Measurements from ENCODE around the gene CBFA2T3. TPM values are rescaled to one million over a fixed set of nuclear protein-coding genes. Genes with fewer than 3 reads are reported as not detected.

Gene CBFA2T3
- total RNA-seq, 1 donor from 2014 or later: 4.6 TPM

GRCh38 chr16:89013692-89014402 lies 36.8 kb upstream of the CBFA2T3 start:
- no peak overlapping the region for H3K4me3 Mint-ChIP-seq
- no peaks in the 10 kb centered on the region for H3K36me3 Mint-ChIP-seq (ENCODE audit: low read depth)
- DNase-seq (ENCODE audit: low read depth, low spot score): no peak
- peaks cover 28% of the 10 kb centered on the region for H3K27me3 Mint-ChIP-seq (ENCODE audit: low read depth)
- H3K27ac Mint-ChIP-seq (ENCODE audit: unreplicated experiment): no peak overlapping the region
- TF ChIP-seq, protein P1, sequence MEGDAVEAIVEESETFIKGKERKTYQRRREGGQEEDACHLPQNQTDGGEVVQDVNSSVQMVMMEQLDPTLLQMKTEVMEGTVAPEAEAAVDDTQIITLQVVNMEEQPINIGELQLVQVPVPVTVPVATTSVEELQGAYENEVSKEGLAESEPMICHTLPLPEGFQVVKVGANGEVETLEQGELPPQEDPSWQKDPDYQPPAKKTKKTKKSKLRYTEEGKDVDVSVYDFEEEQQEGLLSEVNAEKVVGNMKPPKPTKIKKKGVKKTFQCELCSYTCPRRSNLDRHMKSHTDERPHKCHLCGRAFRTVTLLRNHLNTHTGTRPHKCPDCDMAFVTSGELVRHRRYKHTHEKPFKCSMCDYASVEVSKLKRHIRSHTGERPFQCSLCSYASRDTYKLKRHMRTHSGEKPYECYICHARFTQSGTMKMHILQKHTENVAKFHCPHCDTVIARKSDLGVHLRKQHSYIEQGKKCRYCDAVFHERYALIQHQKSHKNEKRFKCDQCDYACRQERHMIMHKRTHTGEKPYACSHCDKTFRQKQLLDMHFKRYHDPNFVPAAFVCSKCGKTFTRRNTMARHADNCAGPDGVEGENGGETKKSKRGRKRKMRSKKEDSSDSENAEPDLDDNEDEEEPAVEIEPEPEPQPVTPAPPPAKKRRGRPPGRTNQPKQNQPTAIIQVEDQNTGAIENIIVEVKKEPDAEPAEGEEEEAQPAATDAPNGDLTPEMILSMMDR (conservative IDR thresholded peaks at IDR 0.05): no peak
- peaks cover 3% of the 10 kb centered on the region for H3K9me3 Mint-ChIP-seq
- H3K4me1 Mint-ChIP-seq: no peaks in the 10 kb centered on the region

DNA sequence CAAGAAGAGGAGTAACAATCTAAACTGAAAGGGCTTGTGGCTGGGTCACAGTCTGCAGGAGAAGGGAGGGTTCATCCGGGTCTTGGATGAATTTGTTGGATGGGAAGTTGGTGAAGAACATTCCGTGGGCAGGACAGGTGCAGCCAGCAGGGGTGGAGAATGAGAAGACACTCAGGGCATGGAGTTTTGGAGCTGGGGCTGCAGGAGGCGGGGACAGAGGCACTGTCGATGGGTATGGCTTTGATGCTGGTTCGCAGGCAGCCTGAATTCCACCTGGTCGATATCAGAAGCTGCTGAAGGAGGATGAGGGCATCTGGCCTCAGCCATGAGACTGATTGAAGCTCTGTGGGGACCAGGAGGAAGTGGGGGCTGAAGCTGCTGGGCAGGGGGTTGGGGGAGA lies 36.1 kb upstream of the CBFA2T3 start:
- peaks cover 3% of the 10 kb centered on the region for H3K9me3 Mint-ChIP-seq
- H3K27me3 Mint-ChIP-seq (ENCODE audit: low read depth): peaks cover 24% of the 10 kb centered on the region
- TF ChIP-seq, protein P1 (conservative IDR thresholded peaks at IDR 0.05): no peak
- no peaks in the 10 kb centered on the region for H3K36me3 Mint-ChIP-seq (ENCODE audit: low read depth)
- DNase-seq (ENCODE audit: low read depth, low spot score): no peak
- no peak overlapping the region for H3K27ac Mint-ChIP-seq (ENCODE audit: unreplicated experiment)
- no peak overlapping the region for H3K4me3 Mint-ChIP-seq
- H3K4me1 Mint-ChIP-seq: no peaks in the 10 kb centered on the region

DNA sequence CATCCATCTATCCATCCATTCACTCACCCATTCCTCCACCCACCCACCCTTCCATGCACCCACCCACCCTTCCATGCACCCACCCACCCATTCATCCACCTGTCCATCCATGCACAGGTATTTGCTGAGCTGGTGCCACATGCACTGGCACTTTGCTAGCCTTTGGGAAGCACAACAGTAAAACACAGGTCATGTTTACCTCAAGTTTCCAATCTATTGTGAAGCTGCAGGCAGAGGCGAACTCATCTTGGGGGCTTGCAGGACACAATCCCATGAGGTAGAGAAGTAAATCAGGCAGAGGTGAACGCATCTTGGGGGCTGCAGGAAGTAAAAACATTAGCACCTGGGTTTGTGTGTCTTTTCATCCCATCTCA lies 35.6 kb upstream of the CBFA2T3 start:
- no peaks in the 10 kb centered on the region for H3K36me3 Mint-ChIP-seq (ENCODE audit: low read depth)
- peaks cover 23% of the 10 kb centered on the region for H3K27me3 Mint-ChIP-seq (ENCODE audit: low read depth)
- H3K4me3 Mint-ChIP-seq: no peak overlapping the region
- TF ChIP-seq, protein P1 (conservative IDR thresholded peaks at IDR 0.05): no peak
- H3K4me1 Mint-ChIP-seq: no peaks in the 10 kb centered on the region
- no peak for DNase-seq (ENCODE audit: low read depth, low spot score)
- peaks cover 3% of the 10 kb centered on the region for H3K9me3 Mint-ChIP-seq
- no peak overlapping the region for H3K27ac Mint-ChIP-seq (ENCODE audit: unreplicated experiment)

- Mint-ChIP-seq H3K4me1 (no peaks in the 10 kb centered on the region), H3K4me3 (no peak overlapping the region), H3K9me3 (peaks cover 3% of the 10 kb centered on the region), H3K27ac (ENCODE audit: unreplicated experiment) (no peak overlapping the region), H3K27me3 (ENCODE audit: low read depth) (peaks cover 28% of the 10 kb centered on the region), H3K36me3 (ENCODE audit: low read depth) (no peaks in the 10 kb centered on the region)
- no peak for DNase-seq (ENCODE audit: low read depth, low spot score)
- TF ChIP-seq, protein P1 (conservative IDR thresholded peaks at IDR 0.05): no peak
Observed at GRCh38 chr16:89011909-89012621, 35.1 kb upstream of the CBFA2T3 start.

- Mint-ChIP-seq H3K4me1 (no peaks in the 10 kb centered on the region), H3K36me3 (ENCODE audit: low read depth) (no peaks in the 10 kb centered on the region), H3K27me3 (ENCODE audit: low read depth) (peaks cover 28% of the 10 kb centered on the region), H3K4me3 (no peak overlapping the region), H3K9me3 (peaks cover 3% of the 10 kb centered on the region), H3K27ac (ENCODE audit: unreplicated experiment) (no peak overlapping the region)
- no peak for DNase-seq (ENCODE audit: low read depth, low spot score)
- TF ChIP-seq, protein P1 (conservative IDR thresholded peaks at IDR 0.05): no peak
Observed at GRCh38 chr16:89010210-89010925, 33.4 kb upstream of the CBFA2T3 start.

Data from neural crest cell (in vitro differentiated cells).